Keratinocyte (primary cell): ENCODE data around the gene FREM3. TPM values are rescaled to one million over a fixed set of nuclear protein-coding genes. Genes with fewer than 3 reads are reported as not detected.

Experiments used
- DNase-seq: peaks from one replicate; pipeline ENCODE4 v3.0.0-alpha.2; 2011; ENCODE audit warnings: low read depth, missing footprints, low spot score
- FAIRE-seq: peaks from 2 replicates; lab custom pipeline; 2011; peaks lifted over from hg19 to GRCh38; lab: Jason Lieb, UNC
- H2AFZ ChIP-seq: 2 replicates; pipeline ENCODE4 v1.6.0; 2012; ENCODE audit warnings: low read length, control low read depth, inconsistent platforms; ENCODE audit not compliant: control insufficient read depth
- H3K27ac ChIP-seq: 2 replicates; pipeline ENCODE4 v1.5.1; 2011; ENCODE audit warnings: low read length; ENCODE audit not compliant: control insufficient read depth, insufficient read depth
- H3K27me3 ChIP-seq: 3 replicates; pipeline ENCODE4 v1.6.0; 2011; ENCODE audit warnings: low read length; ENCODE audit not compliant: control insufficient read depth, insufficient read depth; ENCODE audit errors: extremely low read depth
- H3K36me3 ChIP-seq, 2 experiments: 2 replicates in 1 of 2; 3 replicates in 1 of 2; pipeline ENCODE4 v1.5.1; 2011; ENCODE audit warnings: low read length in 2 of 2, mild to moderate bottlenecking in 1 of 2; ENCODE audit not compliant: control insufficient read depth in 2 of 2, insufficient read depth in 2 of 2; ENCODE audit errors: extremely low read depth in 1 of 2
- H3K4me1 ChIP-seq: 3 replicates; pipeline ENCODE4 v1.5.1; 2011; ENCODE audit warnings: low read length; ENCODE audit not compliant: control insufficient read depth, insufficient read depth; ENCODE audit errors: extremely low read depth
- H3K4me2 ChIP-seq: 3 replicates; pipeline ENCODE4 v1.6.0; 2011; ENCODE audit warnings: low read depth, low read length; ENCODE audit not compliant: control insufficient read depth, insufficient read depth; ENCODE audit errors: extremely low read depth
- H3K4me3 ChIP-seq, 3 experiments: fragments of 200-600 bp in 1 of 3; sonication (generic) in 1 of 3; 2 replicates in 2 of 3; 3 replicates in 1 of 3; pipeline ENCODE4 v1.5.1; 2011 to 2016; ENCODE audit warnings: low read length in 3 of 3, mild to moderate bottlenecking in 3 of 3, control low read depth in 2 of 3, inconsistent platforms in 1 of 3, low read depth in 1 of 3, mixed read lengths in 1 of 3, mixed run types in 1 of 3, moderate library complexity in 1 of 3; ENCODE audit not compliant: control insufficient read depth in 2 of 3, insufficient read depth in 2 of 3; ENCODE audit errors: extremely low read depth in 1 of 3
- H3K79me2 ChIP-seq: 2 replicates; pipeline ENCODE4 v1.6.0; 2012; ENCODE audit warnings: low read length; ENCODE audit not compliant: control insufficient read depth, insufficient read depth
- H3K9ac ChIP-seq: 3 replicates; pipeline ENCODE4 v1.6.0; 2011; ENCODE audit warnings: low read length; ENCODE audit not compliant: control insufficient read depth, insufficient read depth; ENCODE audit errors: extremely low read depth
- H3K9me1 ChIP-seq: 3 replicates; pipeline ENCODE4 v1.6.0; 2011; ENCODE audit warnings: low read length; ENCODE audit not compliant: control insufficient read depth, insufficient read depth; ENCODE audit errors: extremely low read depth
- H3K9me3 ChIP-seq: 2 replicates; pipeline ENCODE4 v1.5.1; 2012; ENCODE audit warnings: low read depth, low read length; ENCODE audit not compliant: control insufficient read depth
- H4K20me1 ChIP-seq: 3 replicates; pipeline ENCODE4 v1.6.0; 2011; ENCODE audit warnings: low read length; ENCODE audit not compliant: control insufficient read depth, insufficient read depth; ENCODE audit errors: extremely low read depth
- CTCF ChIP-seq, 3 experiments: IDR thresholded peaks in 1 of 3; conservative IDR thresholded peaks in 1 of 3; optimal IDR thresholded peaks in 1 of 3; 2 replicates in 2 of 3; 3 replicates in 1 of 3; pipeline versions ENCODE3 to v1.5.1; 2011; ENCODE audit warnings: low read length in 3 of 3, mild to moderate bottlenecking in 3 of 3, moderate library complexity in 2 of 3, control low read depth in 1 of 3, inconsistent platforms in 1 of 3; ENCODE audit not compliant: insufficient read depth in 2 of 3; ENCODE audit errors: extremely low read depth in 1 of 3
- EZH2 ChIP-seq: IDR thresholded peaks from one replicate; pipeline ENCODE4 v1.6.1; 2012; ENCODE audit warnings: inconsistent platforms, mild to moderate bottlenecking, low read length, moderate library complexity
- dilution Hi-C: fragments of 300-500 bp; cut with MboI; formaldehyde crosslinking; loops from one replicate; pipeline ENCODE4 v1.7.0; 2020; ENCODE audit warnings: low sequenced_read_pairs; ENCODE audit not compliant: extremely low pct_ligation_motif_present
- polyA plus RNA-seq, 5 experiments: library from polyadenylated mRNA; depleted of rRNA in 3 of 5; stranded (reverse) in 3 of 5; stranded (forward) in 1 of 5; unstranded in 1 of 5; fragments of >200 nt; gene quantifications; 1 replicate in 1 of 5; 2 replicates in 3 of 5; 3 replicates in 1 of 5; pipeline versions ENCODE4 v1.2.1 to v1.2.3, GENCODE V29; 2011 to 2012; ENCODE audit warnings: missing spikeins in 2 of 5, low read depth in 1 of 5, low replicate concordance in 1 of 5

FREM3 gene
- polyA plus RNA-seq, 1 donor (not counting 4 experiments of a cell fraction or from before 2014, with no cell fraction given), result not detected

- no peak for FAIRE-seq
- dilution Hi-C loops, result no loop called here
- no peak overlapping the region for H3K4me3 ChIP-seq
These were observed 13.6 kb upstream of the FREM3 start for GRCh38 chr4:143713955-143714625.

GRCh38 chr4:143713553-143713952 is 13.1 kb upstream of the FREM3 start:
- H3K27ac ChIP-seq, result no peak overlapping the region
- no peaks in the 10 kb centered on the region for H3K79me2 ChIP-seq
- no peaks in the 10 kb centered on the region for H3K9me3 ChIP-seq
- no peaks in the 10 kb centered on the region for H4K20me1 ChIP-seq
- TF ChIP-seq EZH2 (no peak), CTCF (optimal IDR thresholded peaks at IDR 0.05 in 1 of 3, IDR thresholded peaks at IDR 0.05 in 1 of 3, conservative IDR thresholded peaks at IDR 0.05 in 1 of 3; ENCODE audit: extremely low read depth in 1 of 3, insufficient read depth in 2 of 3, low read length in 3 of 3) (no peak)
- no peak overlapping the region for H2AFZ ChIP-seq
- no peaks in the 10 kb centered on the region for H3K9me1 ChIP-seq
- no peak overlapping the region for H3K4me2 ChIP-seq
- H3K4me3 ChIP-seq, result no peak overlapping the region
- no peaks in the 10 kb centered on the region for H3K36me3 ChIP-seq
- dilution Hi-C loops, result no loop called here
- H3K27me3 ChIP-seq, result no peaks in the 10 kb centered on the region
- FAIRE-seq (no peak), DNase-seq (no peak)
- no peak overlapping the region for H3K9ac ChIP-seq
- H3K4me1 ChIP-seq, result no peaks in the 10 kb centered on the region

More at GRCh38 chr4:143713955-143714625, 13.6 kb upstream of the FREM3 start:
- H3K9me1 ChIP-seq, result no peaks in the 10 kb centered on the region
- no peaks in the 10 kb centered on the region for H3K27me3 ChIP-seq
- no peak overlapping the region for H2AFZ ChIP-seq
- H3K4me2 ChIP-seq, result no peak overlapping the region
- H3K4me1 ChIP-seq, result no peaks in the 10 kb centered on the region
- no peak for TF ChIP-seq CTCF (optimal IDR thresholded peaks at IDR 0.05 in 1 of 3, IDR thresholded peaks at IDR 0.05 in 1 of 3, conservative IDR thresholded peaks at IDR 0.05 in 1 of 3; ENCODE audit: extremely low read depth in 1 of 3, insufficient read depth in 2 of 3, low read length in 3 of 3)
- no peak for TF ChIP-seq EZH2
- DNase-seq, result no peak
- H3K79me2 ChIP-seq, result no peaks in the 10 kb centered on the region
- no peak overlapping the region for H3K27ac ChIP-seq
- no peak overlapping the region for H3K9ac ChIP-seq
- no peaks in the 10 kb centered on the region for H4K20me1 ChIP-seq
- no peaks in the 10 kb centered on the region for H3K36me3 ChIP-seq
- no peaks in the 10 kb centered on the region for H3K9me3 ChIP-seq
